Inflammatory macrophage (primary cell): Measurements from ENCODE around the gene DENND4C.
A peak's percentile ranks its signal among the peaks of the same experiment; 100 is the strongest.
"Not testable (repeated sequence)": the region's sequence is repeated elsewhere in the genome, so short reads cannot be mapped to it uniquely, and the experiment has no call there.

ENCODE experiments used
- DNase-seq, 2 donors: peaks; one replicate each; pipeline ENCODE4 v3.0.0-alpha.2; 2020 to 2022

The DENND4C gene

GRCh38 chr9:19224563-19224962, 5.9 kb upstream of the DENND4C start:
- DNase-seq: no peak

GRCh38 chr9:19229595-19230354, 718 bp upstream of the DENND4C start:
- peak in 1 of 2 donors; percentile 67 for DNase-seq

- peak; percentile 32 to 48 for DNase-seq
These were observed 822 bp downstream of the DENND4C start for GRCh38 chr9:19231126-19231903.

GRCh38 chr9:19231904-19232822, 1.7 kb downstream of the DENND4C start:
- DNase-seq: no peak

GRCh38 chr9:19232823-19233194, 2.3 kb downstream of the DENND4C start:
- DNase-seq: no peak

GRCh38 chr9:19233344-19233743, 2.9 kb downstream of the DENND4C start:
- DNase-seq: no peak

- no peak for DNase-seq
These were observed 9.5 kb downstream of the DENND4C start for GRCh38 chr9:19239955-19240354.

GRCh38 chr9:19241728-19242127, 11.2 kb downstream of the DENND4C start:
- DNase-seq: no peak

GRCh38 chr9:19243366-19244033, 13.0 kb downstream of the DENND4C start:
- DNase-seq: no peak

- DNase-seq: no peak
These were observed 16.4 kb downstream of the DENND4C start for GRCh38 chr9:19246891-19247290.

GRCh38 chr9:19247420-19247819, 16.9 kb downstream of the DENND4C start:
- DNase-seq: no peak

GRCh38 chr9:19250346-19250745, 19.9 kb downstream of the DENND4C start:
- DNase-seq: not testable (repeated sequence)

GRCh38 chr9:19251203-19251602, 20.7 kb downstream of the DENND4C start:
- not testable (repeated sequence) for DNase-seq

- not testable (repeated sequence) for DNase-seq
These were observed 21.1 kb downstream of the DENND4C start for GRCh38 chr9:19251622-19252021.

- no peak for DNase-seq
These were observed 21.8 kb downstream of the DENND4C start for GRCh38 chr9:19252174-19252884.

- DNase-seq: no peak
These were observed 22.4 kb downstream of the DENND4C start for GRCh38 chr9:19252885-19253219.

- DNase-seq: no peak
These were observed 24.6 kb downstream of the DENND4C start for GRCh38 chr9:19255112-19255511.

- DNase-seq: no peak
These were observed 25.3 kb downstream of the DENND4C start for GRCh38 chr9:19255821-19256220.

GRCh38 chr9:19259665-19260255, 29.3 kb downstream of the DENND4C start:
- DNase-seq: peak; percentile 20 to 63

- not testable (repeated sequence) for DNase-seq
These were observed 35.1 kb downstream of the DENND4C start for GRCh38 chr9:19265602-19266001.

- DNase-seq: not testable (repeated sequence)
These were observed 36.4 kb downstream of the DENND4C start for GRCh38 chr9:19266778-19267384.
